HEK293 (cell line): Measurements from ENCODE around the gene LRCH1.

ENCODE experiments used
- CTCF ChIA-PET: fragments of 350-600 bp; formaldehyde crosslinking; extraction: SDS; loops from one replicate; lab custom pipeline; 2021; ENCODE audit warnings: antibody characterized with exemption; lab: Yijun Ruan, JAX
- POLR2A ChIA-PET: fragments of 300-600 bp; formaldehyde crosslinking; extraction: SDS; loops from one replicate; lab custom pipeline; 2020; ENCODE audit warnings: antibody characterized with exemption, inconsistent platforms; lab: Yijun Ruan, JAX
- H3K27ac ChIP-seq: fragments of 200-500 bp; sonication (Bioruptor generic); 2 replicates; pipeline ENCODE4 v1.5.1; 2014; ENCODE audit warnings: low read depth, low read length, control low read depth, inconsistent platforms; ENCODE audit errors: extremely low read depth
- H3K36me3 ChIP-seq, 2 experiments: fragments of 200-500 bp in 1 of 2; sonication (Bioruptor generic) in 1 of 2; 1 replicate in 1 of 2; 2 replicates in 1 of 2; pipeline ENCODE4 v1.5.1; 2014 to 2017; ENCODE audit warnings: inconsistent platforms in 2 of 2, low read length in 2 of 2; ENCODE audit not compliant: control insufficient read depth in 2 of 2, insufficient read depth in 1 of 2
- H3K4me1 ChIP-seq: fragments of 200-500 bp; sonication (Bioruptor generic); 2 replicates; pipeline ENCODE4 v1.5.1; 2014; ENCODE audit warnings: mild to moderate bottlenecking, low read length, inconsistent platforms; ENCODE audit not compliant: control insufficient read depth, insufficient read depth
- H3K4me3 ChIP-seq: 2 replicates; pipeline ENCODE4 v1.5.1; 2011; ENCODE audit warnings: low read depth, mild to moderate bottlenecking, control low read depth, low read length, moderate library complexity
- H3K9me3 ChIP-seq: fragments of 200-500 bp; sonication (Bioruptor generic); 2 replicates; pipeline ENCODE4 v1.5.1; 2014; ENCODE audit warnings: low read depth, low read length, inconsistent platforms; ENCODE audit not compliant: control insufficient read depth, insufficient read depth
- HOXD13 ChIP-seq: sonication (generic); formaldehyde crosslinking; IDR thresholded peaks from 2 replicates; pipeline ENCODE4 v1.8.0; 2022; ENCODE audit warnings: missing genetic modification reagents, borderline replicate concordance
- KLF7 ChIP-seq: fragments of 450-650 bp; formaldehyde crosslinking; IDR thresholded peaks from 2 replicates; pipeline ENCODE4 v1.5.1; 2016; ENCODE audit warnings: missing biosample characterization, missing genetic modification characterization, borderline replicate concordance
- SALL2 ChIP-seq: fragments of 450-650 bp; formaldehyde crosslinking; IDR thresholded peaks from 2 replicates; pipeline ENCODE4 v1.5.0; 2017; ENCODE audit warnings: missing biosample characterization, mild to moderate bottlenecking, missing genetic modification characterization, borderline replicate concordance
- ZBTB1 ChIP-seq: fragments of 450-650 bp; formaldehyde crosslinking; IDR thresholded peaks from 2 replicates; pipeline ENCODE4 v1.5.1; 2016; ENCODE audit warnings: missing biosample characterization, missing genetic modification characterization
- ZNF184 ChIP-seq: fragments of 450-650 bp; IDR thresholded peaks from 2 replicates; pipeline ENCODE4 v1.5.1; 2018; ENCODE audit warnings: missing biosample characterization, mild to moderate bottlenecking, missing genetic modification characterization
- ZNF274 ChIP-seq, 2 experiments: fragments of 200-500 bp in 1 of 2; fragments of 450-650 bp in 1 of 2; sonication (Bioruptor generic) in 1 of 2; formaldehyde crosslinking in 1 of 2; IDR thresholded peaks; 2 replicates each; pipeline versions ENCODE4 v1.5.1 to v1.6.1; 2014 to 2016; ENCODE audit warnings: borderline replicate concordance in 1 of 2, inconsistent platforms in 1 of 2, low read length in 1 of 2, missing biosample characterization in 1 of 2, missing genetic modification characterization in 1 of 2
- ZNF530 ChIP-seq: fragments of 450-650 bp; formaldehyde crosslinking; IDR thresholded peaks from 2 replicates; pipeline ENCODE4 v1.5.1; 2016; ENCODE audit warnings: low read depth, missing biosample characterization, missing genetic modification characterization
- ZNF549 ChIP-seq: fragments of 450-650 bp; IDR thresholded peaks from 2 replicates; pipeline ENCODE4 v1.5.1; 2018; ENCODE audit warnings: missing biosample characterization, missing genetic modification characterization, mild to moderate bottlenecking, inconsistent platforms, moderate library complexity
- ZNF776 ChIP-seq: fragments of 450-650 bp; formaldehyde crosslinking; IDR thresholded peaks from 2 replicates; pipeline ENCODE4 v1.5.0; 2017; ENCODE audit warnings: missing biosample characterization, missing genetic modification characterization, borderline replicate concordance
- TF ChIP-seq, protein P1 (sequence below): fragments of 450-650 bp; IDR thresholded peaks from 2 replicates; pipeline ENCODE4 v1.5.1; 2018; ENCODE audit warnings: missing biosample characterization, missing genetic modification characterization
- TF ChIP-seq, protein P2 (sequence below): fragments of 450-650 bp; formaldehyde crosslinking; conservative IDR thresholded peaks from 2 replicates; pipeline ENCODE4 v1.5.1; 2016; ENCODE audit warnings: low read depth, missing biosample characterization, missing genetic modification characterization
- TF ChIP-seq, protein P3 (sequence below): fragments of 450-650 bp; formaldehyde crosslinking; optimal IDR thresholded peaks from 2 replicates; pipeline ENCODE3; 2016; ENCODE audit warnings: missing biosample characterization, mild to moderate bottlenecking, missing genetic modification characterization
- TF ChIP-seq, protein P4 (sequence below): fragments of 450-650 bp; IDR thresholded peaks from 2 replicates; pipeline ENCODE4 v1.5.1; 2018; ENCODE audit warnings: missing biosample characterization, mild to moderate bottlenecking, missing genetic modification characterization
- TF ChIP-seq, protein P5 (sequence below): fragments of 450-650 bp; formaldehyde crosslinking; IDR thresholded peaks from 2 replicates; pipeline ENCODE4 v1.5.1; 2016; ENCODE audit warnings: missing biosample characterization, missing genetic modification characterization, low read depth

Gene LRCH1

DNA sequence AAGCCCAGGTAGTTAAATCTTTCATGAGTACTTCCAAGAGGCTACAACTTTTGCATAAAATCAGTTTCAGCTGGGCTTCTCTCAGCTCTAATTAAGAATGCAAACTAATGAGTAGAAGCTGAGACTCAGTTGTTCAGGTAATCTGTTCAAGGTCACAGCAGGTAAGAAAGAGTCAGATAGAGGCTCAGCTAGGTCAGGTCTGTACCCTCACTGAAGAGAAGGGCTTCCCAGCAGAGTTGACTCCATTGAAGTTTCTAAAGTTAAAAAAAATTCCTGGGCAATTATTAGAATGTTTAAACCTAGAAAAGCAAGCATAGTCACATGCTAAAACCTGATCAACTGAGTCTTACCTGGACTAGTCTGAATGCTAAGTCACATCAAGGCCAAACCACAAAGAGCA is 201.8 kb downstream of the LRCH1 start:
- POLR2A ChIA-PET, result no interaction called here
- H3K9me3 ChIP-seq, result no peaks in the 10 kb centered on the region
- H3K36me3 ChIP-seq, result peaks cover 0 to 17% of the 10 kb centered on the region in 2 experiments; a peak in 1 of 3 replicates
- CTCF ChIA-PET, result interaction anchor here (0.7 kb wide), 1 partner anchor 141 kb away, joined by 4 read pairs; no protein-coding TSS in a partner anchor
- H3K4me3 ChIP-seq, result no peak overlapping the region
- no peak for TF ChIP-seq KLF7
- TF ChIP-seq, protein P1, sequence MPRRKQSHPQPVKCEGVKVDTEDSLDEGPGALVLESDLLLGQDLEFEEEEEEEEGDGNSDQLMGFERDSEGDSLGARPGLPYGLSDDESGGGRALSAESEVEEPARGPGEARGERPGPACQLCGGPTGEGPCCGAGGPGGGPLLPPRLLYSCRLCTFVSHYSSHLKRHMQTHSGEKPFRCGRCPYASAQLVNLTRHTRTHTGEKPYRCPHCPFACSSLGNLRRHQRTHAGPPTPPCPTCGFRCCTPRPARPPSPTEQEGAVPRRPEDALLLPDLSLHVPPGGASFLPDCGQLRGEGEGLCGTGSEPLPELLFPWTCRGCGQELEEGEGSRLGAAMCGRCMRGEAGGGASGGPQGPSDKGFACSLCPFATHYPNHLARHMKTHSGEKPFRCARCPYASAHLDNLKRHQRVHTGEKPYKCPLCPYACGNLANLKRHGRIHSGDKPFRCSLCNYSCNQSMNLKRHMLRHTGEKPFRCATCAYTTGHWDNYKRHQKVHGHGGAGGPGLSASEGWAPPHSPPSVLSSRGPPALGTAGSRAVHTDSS (tag by site-specific recombination), result no peak
- TF ChIP-seq, protein P2, sequence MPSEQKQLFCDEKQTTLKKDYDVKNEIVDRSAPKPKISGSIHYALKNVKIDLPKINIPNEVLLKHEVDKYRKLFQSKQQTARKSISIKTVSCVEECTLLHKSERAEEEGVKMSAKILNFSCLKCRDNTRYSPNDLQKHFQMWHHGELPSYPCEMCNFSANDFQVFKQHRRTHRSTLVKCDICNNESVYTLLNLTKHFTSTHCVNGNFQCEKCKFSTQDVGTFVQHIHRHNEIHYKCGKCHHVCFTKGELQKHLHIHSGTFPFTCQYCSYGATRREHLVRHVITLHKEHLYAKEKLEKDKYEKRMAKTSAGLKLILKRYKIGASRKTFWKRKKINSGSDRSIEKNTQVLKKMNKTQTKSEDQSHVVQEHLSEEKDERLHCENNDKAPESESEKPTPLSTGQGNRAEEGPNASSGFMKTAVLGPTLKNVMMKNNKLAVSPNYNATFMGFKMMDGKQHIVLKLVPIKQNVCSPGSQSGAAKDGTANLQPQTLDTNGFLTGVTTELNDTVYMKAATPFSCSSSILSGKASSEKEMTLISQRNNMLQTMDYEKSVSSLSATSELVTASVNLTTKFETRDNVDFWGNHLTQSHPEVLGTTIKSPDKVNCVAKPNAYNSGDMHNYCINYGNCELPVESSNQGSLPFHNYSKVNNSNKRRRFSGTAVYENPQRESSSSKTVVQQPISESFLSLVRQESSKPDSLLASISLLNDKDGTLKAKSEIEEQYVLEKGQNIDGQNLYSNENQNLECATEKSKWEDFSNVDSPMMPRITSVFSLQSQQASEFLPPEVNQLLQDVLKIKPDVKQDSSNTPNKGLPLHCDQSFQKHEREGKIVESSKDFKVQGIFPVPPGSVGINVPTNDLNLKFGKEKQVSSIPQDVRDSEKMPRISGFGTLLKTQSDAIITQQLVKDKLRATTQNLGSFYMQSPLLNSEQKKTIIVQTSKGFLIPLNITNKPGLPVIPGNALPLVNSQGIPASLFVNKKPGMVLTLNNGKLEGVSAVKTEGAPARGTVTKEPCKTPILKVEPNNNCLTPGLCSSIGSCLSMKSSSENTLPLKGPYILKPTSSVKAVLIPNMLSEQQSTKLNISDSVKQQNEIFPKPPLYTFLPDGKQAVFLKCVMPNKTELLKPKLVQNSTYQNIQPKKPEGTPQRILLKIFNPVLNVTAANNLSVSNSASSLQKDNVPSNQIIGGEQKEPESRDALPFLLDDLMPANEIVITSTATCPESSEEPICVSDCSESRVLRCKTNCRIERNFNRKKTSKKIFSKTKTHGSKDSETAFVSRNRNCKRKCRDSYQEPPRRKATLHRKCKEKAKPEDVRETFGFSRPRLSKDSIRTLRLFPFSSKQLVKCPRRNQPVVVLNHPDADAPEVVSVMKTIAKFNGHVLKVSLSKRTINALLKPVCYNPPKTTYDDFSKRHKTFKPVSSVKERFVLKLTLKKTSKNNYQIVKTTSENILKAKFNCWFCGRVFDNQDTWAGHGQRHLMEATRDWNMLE (tag by site-specific recombination), result no peak
- no peak for TF ChIP-seq HOXD13 (CRISPR knock-in tag)
- TF ChIP-seq ZNF184 (tag by site-specific recombination), result no peak
- TF ChIP-seq, protein P3, sequence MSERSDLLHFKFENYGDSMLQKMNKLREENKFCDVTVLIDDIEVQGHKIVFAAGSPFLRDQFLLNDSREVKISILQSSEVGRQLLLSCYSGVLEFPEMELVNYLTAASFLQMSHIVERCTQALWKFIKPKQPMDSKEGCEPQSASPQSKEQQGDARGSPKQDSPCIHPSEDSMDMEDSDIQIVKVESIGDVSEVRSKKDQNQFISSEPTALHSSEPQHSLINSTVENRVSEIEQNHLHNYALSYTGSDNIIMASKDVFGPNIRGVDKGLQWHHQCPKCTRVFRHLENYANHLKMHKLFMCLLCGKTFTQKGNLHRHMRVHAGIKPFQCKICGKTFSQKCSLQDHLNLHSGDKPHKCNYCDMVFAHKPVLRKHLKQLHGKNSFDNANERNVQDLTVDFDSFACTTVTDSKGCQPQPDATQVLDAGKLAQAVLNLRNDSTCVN, result no peak
- no peak for TF ChIP-seq SALL2
- TF ChIP-seq ZNF549 (tag by site-specific recombination), result no peak
- TF ChIP-seq, protein P4, sequence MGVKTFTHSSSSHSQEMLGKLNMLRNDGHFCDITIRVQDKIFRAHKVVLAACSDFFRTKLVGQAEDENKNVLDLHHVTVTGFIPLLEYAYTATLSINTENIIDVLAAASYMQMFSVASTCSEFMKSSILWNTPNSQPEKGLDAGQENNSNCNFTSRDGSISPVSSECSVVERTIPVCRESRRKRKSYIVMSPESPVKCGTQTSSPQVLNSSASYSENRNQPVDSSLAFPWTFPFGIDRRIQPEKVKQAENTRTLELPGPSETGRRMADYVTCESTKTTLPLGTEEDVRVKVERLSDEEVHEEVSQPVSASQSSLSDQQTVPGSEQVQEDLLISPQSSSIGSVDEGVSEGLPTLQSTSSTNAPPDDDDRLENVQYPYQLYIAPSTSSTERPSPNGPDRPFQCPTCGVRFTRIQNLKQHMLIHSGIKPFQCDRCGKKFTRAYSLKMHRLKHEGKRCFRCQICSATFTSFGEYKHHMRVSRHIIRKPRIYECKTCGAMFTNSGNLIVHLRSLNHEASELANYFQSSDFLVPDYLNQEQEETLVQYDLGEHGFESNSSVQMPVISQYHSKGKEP, result no peak
- TF ChIP-seq, protein P5, sequence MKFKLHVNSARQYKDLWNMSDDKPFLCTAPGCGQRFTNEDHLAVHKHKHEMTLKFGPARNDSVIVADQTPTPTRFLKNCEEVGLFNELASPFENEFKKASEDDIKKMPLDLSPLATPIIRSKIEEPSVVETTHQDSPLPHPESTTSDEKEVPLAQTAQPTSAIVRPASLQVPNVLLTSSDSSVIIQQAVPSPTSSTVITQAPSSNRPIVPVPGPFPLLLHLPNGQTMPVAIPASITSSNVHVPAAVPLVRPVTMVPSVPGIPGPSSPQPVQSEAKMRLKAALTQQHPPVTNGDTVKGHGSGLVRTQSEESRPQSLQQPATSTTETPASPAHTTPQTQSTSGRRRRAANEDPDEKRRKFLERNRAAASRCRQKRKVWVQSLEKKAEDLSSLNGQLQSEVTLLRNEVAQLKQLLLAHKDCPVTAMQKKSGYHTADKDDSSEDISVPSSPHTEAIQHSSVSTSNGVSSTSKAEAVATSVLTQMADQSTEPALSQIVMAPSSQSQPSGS (tag by site-specific recombination), result no peak
- TF ChIP-seq ZNF274 (IDR thresholded peaks at IDR 0.05; ENCODE audit: low read length), result no peak
- TF ChIP-seq ZNF274 (tag by site-specific recombination; IDR thresholded peaks at IDR 0.05; ENCODE audit: borderline replicate concordance), result no peak
- TF ChIP-seq ZNF530 (tag by site-specific recombination), result no peak
- no peak for TF ChIP-seq ZNF776 (tag by site-specific recombination)
- no peak for TF ChIP-seq ZBTB1 (tag by site-specific recombination)
- TF ChIP-seq, all 188 proteins: peak for 0
- H3K4me1 ChIP-seq, result no peaks in the 10 kb centered on the region
- H3K27ac ChIP-seq, result no peak overlapping the region
